H1 (cell line): ENCODE measurements around the gene SH3D19.

Experiments used
- CBX5 ChIP-seq: fragments of 300-800, 300-1000 bp; sonication (generic); IDR thresholded peaks from 2 replicates; pipeline ENCODE4 v1.7.1; 2016; ENCODE audit warnings: antibody characterized with exemption, low read length, low read depth
- EP300 ChIP-seq, 2 experiments: IDR thresholded peaks; 1 replicate in 1 of 2; 2 replicates in 1 of 2; pipeline ENCODE4 v1.6.1; 2011 to 2012; ENCODE audit warnings: low read depth in 2 of 2, low read length in 2 of 2, mild to moderate bottlenecking in 2 of 2, borderline replicate concordance in 1 of 2, inconsistent platforms in 1 of 2, moderate library complexity in 1 of 2
- FOSL1 ChIP-seq: IDR thresholded peaks from 2 replicates; pipeline ENCODE4 v1.6.1; 2011; ENCODE audit warnings: mild to moderate bottlenecking, low read depth, low read length, moderate library complexity; ENCODE audit not compliant: insufficient read depth
- HDAC2 ChIP-seq, 2 experiments: fragments of 300-600 bp in 1 of 2; sonication (generic) in 1 of 2; IDR thresholded peaks; 2 replicates each; pipeline ENCODE4 v1.6.1; 2011 to 2012; ENCODE audit warnings: low read depth in 2 of 2, low read length in 2 of 2, mild to moderate bottlenecking in 2 of 2, moderate library complexity in 2 of 2, borderline replicate concordance in 1 of 2, inconsistent platforms in 1 of 2
- JUN ChIP-seq: IDR thresholded peaks from 2 replicates; pipeline ENCODE4 v1.6.1; 2011; ENCODE audit warnings: low read depth, mild to moderate bottlenecking, improper control_type of control experiment, low read length
- POLR2A ChIP-seq, 2 experiments: IDR thresholded peaks; 1 replicate in 1 of 2; 2 replicates in 1 of 2; pipeline ENCODE4 v1.6.1; 2011; ENCODE audit warnings: low read depth in 2 of 2, low read length in 2 of 2, mild to moderate bottlenecking in 2 of 2; ENCODE audit errors: control extremely low read depth in 1 of 2
- RFX5 ChIP-seq: IDR thresholded peaks from 2 replicates; pipeline ENCODE4 v1.6.1; 2011; ENCODE audit warnings: low read depth, low read length, improper control_type of control experiment, borderline replicate concordance
- SIX5 ChIP-seq: IDR thresholded peaks from 2 replicates; pipeline ENCODE4 v1.6.1; 2011; ENCODE audit warnings: mild to moderate bottlenecking, low read depth, low read length
- TAF1 ChIP-seq: IDR thresholded peaks from 2 replicates; pipeline ENCODE4 v1.6.1; 2011; ENCODE audit warnings: mild to moderate bottlenecking, low read depth, low read length
- TEAD4 ChIP-seq: IDR thresholded peaks from 2 replicates; pipeline ENCODE4 v1.6.1; 2012; ENCODE audit warnings: low read depth, low read length, inconsistent platforms, mixed read lengths
- YY1 ChIP-seq: IDR thresholded peaks from 2 replicates; pipeline ENCODE4 v1.6.1; 2011; ENCODE audit warnings: low read depth, mild to moderate bottlenecking, low read length
- TF ChIP-seq, protein P1 (sequence below): IDR thresholded peaks from 2 replicates; pipeline ENCODE4 v1.6.1; 2012; ENCODE audit warnings: inconsistent platforms
- TF ChIP-seq, protein P2 (sequence below), 3 experiments: IDR thresholded peaks; 1 replicate in 2 of 3; 2 replicates in 1 of 3; pipeline versions ENCODE4 v1.5.1 to v1.6.1; 2011; ENCODE audit warnings: low read length in 3 of 3, mild to moderate bottlenecking in 3 of 3, inconsistent platforms in 2 of 3, low read depth in 1 of 3, moderate library complexity in 1 of 3; ENCODE audit not compliant: insufficient read depth in 1 of 3; ENCODE audit errors: control extremely low read depth in 1 of 3
- TF ChIP-seq, protein P3 (sequence below): IDR thresholded peaks from 2 replicates; pipeline ENCODE4 v1.6.1; 2012; ENCODE audit warnings: low read length, inconsistent platforms

DNA sequence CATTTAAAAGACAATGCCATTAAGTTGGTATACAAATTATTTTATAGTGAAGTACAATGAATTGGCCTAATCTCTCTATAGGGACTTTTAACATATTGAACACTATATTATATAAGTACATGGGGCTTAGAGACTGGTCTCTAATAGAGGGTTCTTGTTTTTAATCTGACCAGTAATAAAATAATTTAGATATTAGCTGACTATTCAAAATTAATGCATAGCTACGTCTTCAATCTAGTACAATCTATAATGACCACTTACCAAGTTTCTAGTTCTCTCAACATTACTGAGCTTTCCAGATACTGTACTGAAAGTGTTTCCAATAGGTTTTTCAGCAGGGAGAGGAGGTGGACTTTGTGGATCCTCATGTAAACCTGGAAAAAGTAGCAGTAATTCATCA is 166.4 kb downstream of the SH3D19 start:
- no peak for TF ChIP-seq TEAD4
- no peak for TF ChIP-seq POLR2A (IDR thresholded peaks at IDR 0.05; ENCODE audit: control extremely low read depth in 1 of 2, low read depth in 2 of 2, low read length in 2 of 2)
- TF ChIP-seq, protein P1, sequence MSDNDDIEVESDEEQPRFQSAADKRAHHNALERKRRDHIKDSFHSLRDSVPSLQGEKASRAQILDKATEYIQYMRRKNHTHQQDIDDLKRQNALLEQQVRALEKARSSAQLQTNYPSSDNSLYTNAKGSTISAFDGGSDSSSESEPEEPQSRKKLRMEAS: no peak
- TF ChIP-seq YY1: no peak
- no peak for TF ChIP-seq SIX5
- no peak for TF ChIP-seq TAF1
- TF ChIP-seq, protein P2, sequence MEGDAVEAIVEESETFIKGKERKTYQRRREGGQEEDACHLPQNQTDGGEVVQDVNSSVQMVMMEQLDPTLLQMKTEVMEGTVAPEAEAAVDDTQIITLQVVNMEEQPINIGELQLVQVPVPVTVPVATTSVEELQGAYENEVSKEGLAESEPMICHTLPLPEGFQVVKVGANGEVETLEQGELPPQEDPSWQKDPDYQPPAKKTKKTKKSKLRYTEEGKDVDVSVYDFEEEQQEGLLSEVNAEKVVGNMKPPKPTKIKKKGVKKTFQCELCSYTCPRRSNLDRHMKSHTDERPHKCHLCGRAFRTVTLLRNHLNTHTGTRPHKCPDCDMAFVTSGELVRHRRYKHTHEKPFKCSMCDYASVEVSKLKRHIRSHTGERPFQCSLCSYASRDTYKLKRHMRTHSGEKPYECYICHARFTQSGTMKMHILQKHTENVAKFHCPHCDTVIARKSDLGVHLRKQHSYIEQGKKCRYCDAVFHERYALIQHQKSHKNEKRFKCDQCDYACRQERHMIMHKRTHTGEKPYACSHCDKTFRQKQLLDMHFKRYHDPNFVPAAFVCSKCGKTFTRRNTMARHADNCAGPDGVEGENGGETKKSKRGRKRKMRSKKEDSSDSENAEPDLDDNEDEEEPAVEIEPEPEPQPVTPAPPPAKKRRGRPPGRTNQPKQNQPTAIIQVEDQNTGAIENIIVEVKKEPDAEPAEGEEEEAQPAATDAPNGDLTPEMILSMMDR (IDR thresholded peaks at IDR 0.05; ENCODE audit: control extremely low read depth in 1 of 3, insufficient read depth in 1 of 3, low read depth in 1 of 3, low read length in 3 of 3): no peak
- TF ChIP-seq, protein P3, sequence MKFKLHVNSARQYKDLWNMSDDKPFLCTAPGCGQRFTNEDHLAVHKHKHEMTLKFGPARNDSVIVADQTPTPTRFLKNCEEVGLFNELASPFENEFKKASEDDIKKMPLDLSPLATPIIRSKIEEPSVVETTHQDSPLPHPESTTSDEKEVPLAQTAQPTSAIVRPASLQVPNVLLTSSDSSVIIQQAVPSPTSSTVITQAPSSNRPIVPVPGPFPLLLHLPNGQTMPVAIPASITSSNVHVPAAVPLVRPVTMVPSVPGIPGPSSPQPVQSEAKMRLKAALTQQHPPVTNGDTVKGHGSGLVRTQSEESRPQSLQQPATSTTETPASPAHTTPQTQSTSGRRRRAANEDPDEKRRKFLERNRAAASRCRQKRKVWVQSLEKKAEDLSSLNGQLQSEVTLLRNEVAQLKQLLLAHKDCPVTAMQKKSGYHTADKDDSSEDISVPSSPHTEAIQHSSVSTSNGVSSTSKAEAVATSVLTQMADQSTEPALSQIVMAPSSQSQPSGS: no peak
- TF ChIP-seq RFX5: no peak
- no peak for TF ChIP-seq FOSL1
- TF ChIP-seq CBX5: no peak
- no peak for TF ChIP-seq HDAC2 (IDR thresholded peaks at IDR 0.05; ENCODE audit: borderline replicate concordance in 1 of 2, low read depth in 2 of 2, low read length in 2 of 2)
- TF ChIP-seq EP300 (IDR thresholded peaks at IDR 0.05; ENCODE audit: borderline replicate concordance in 1 of 2, low read depth in 2 of 2, low read length in 2 of 2): no peak
- TF ChIP-seq JUN: no peak
